HepG2 (cell line): ENCODE results near the gene ZFP82. TPM values are rescaled to one million over a fixed set of nuclear protein-coding genes. Genes with fewer than 3 reads are reported as not detected.
A peak's percentile ranks its signal among the peaks of the same experiment; 100 is the strongest.

Source experiments
- ATAC-seq: fragments of 200-7000 bp; cut with Tn5 transposase; 3 replicates; pipeline ENCODE4 v1.9.1; 2020; ENCODE audit warnings: mild to moderate bottlenecking, moderate library complexity
- BruUV-seq: library from RNA; stranded (reverse); fragments of 400-500 nt; replicated peaks from 2 replicates; lab custom pipeline; 2021; lab: Mats Ljungman, UMichigan
- CTCF ChIA-PET: fragments of 300-600 bp; formaldehyde crosslinking; extraction: SDS; loops from one replicate; lab custom pipeline; 2021; ENCODE audit warnings: low total read pairs, inconsistent platforms, low intra/inter-chr PET ratio; lab: Yijun Ruan, JAX
- POLR2A ChIA-PET: fragments of 350-600 bp; sonication (Branson Sonifier 250); formaldehyde crosslinking; loops from one replicate; lab custom pipeline; 2020; ENCODE audit warnings: antibody characterized with exemption, inconsistent platforms; lab: Yijun Ruan, JAX
- DNase-seq: peaks from one replicate; pipeline ENCODE4 v3.0.0-alpha.2; 2015; ENCODE audit warnings: low spot score
- FAIRE-seq: peaks from 3 replicates; lab custom pipeline; 2011; peaks lifted over from hg19 to GRCh38; lab: Jason Lieb, UNC
- H2AFZ ChIP-seq: one replicate; pipeline ENCODE4 v1.6.1; 2011; ENCODE audit warnings: low read length, inconsistent platforms
- H3K27ac ChIP-seq: fragments of 300-600 bp; 3 replicates; pipeline ENCODE4 v1.8.0; 2011; ENCODE audit warnings: mixed run types, mild to moderate bottlenecking, mixed read lengths, low read length, inconsistent platforms; ENCODE audit not compliant: insufficient read depth; ENCODE audit errors: extremely low read length
- H3K27me3 ChIP-seq, 2 experiments: fragments of 200-600 bp in 1 of 2; 2 replicates in 1 of 2; 3 replicates in 1 of 2; pipeline versions ENCODE4 v1.6.0 to v1.8.0; 2011; ENCODE audit warnings: low read length in 2 of 2, mild to moderate bottlenecking in 2 of 2, moderate library complexity in 2 of 2, inconsistent platforms in 1 of 2; ENCODE audit not compliant: insufficient read depth in 2 of 2, control insufficient read depth in 1 of 2
- H3K36me3 ChIP-seq, 2 experiments: fragments of 200-600 bp in 1 of 2; replicated peaks in 1 of 2; 2 replicates in 1 of 2; 3 replicates in 1 of 2; pipeline versions ENCODE4 v1.5.1 to v1.8.0; 2011; ENCODE audit warnings: low read length in 2 of 2, inconsistent platforms in 1 of 2; ENCODE audit not compliant: insufficient read depth in 2 of 2, control insufficient read depth in 1 of 2
- H3K4me1 ChIP-seq: 2 replicates; pipeline ENCODE4 v1.5.1; 2012; ENCODE audit warnings: low read length, inconsistent platforms; ENCODE audit not compliant: insufficient read depth
- H3K4me2 ChIP-seq: 2 replicates; pipeline ENCODE4 v1.6.0; 2011; ENCODE audit warnings: low read depth, low read length, inconsistent platforms
- H3K4me3 ChIP-seq, 3 experiments: fragments of 200-600 bp in 1 of 3; sonication (generic), shearing (Covaris generic) in 1 of 3; replicated peaks in 1 of 3; 2 replicates each; pipeline ENCODE4 v1.5.1; 2011 to 2016; ENCODE audit warnings: low read length in 3 of 3, inconsistent platforms in 2 of 3, low read depth in 2 of 3, mild to moderate bottlenecking in 2 of 3, control low read depth in 1 of 3, mixed read lengths in 1 of 3; ENCODE audit not compliant: insufficient read depth in 1 of 3
- H3K79me2 ChIP-seq: one replicate; pipeline ENCODE4 v1.6.1; 2011; ENCODE audit warnings: low read length, inconsistent platforms; ENCODE audit not compliant: insufficient read depth
- H3K9ac ChIP-seq: 2 replicates; pipeline ENCODE4 v1.6.0; 2011; ENCODE audit warnings: mild to moderate bottlenecking, low read depth, low read length, inconsistent platforms; ENCODE audit not compliant: insufficient read depth
- H3K9me3 ChIP-seq: 2 replicates; pipeline ENCODE4 v1.5.1; 2012; ENCODE audit warnings: mild to moderate bottlenecking, low read length
- H4K20me1 ChIP-seq: 2 replicates; pipeline ENCODE4 v1.6.0; 2011; ENCODE audit warnings: inconsistent platforms, mild to moderate bottlenecking, low read length, moderate library complexity; ENCODE audit not compliant: insufficient read depth
- ELF1 ChIP-seq: sonication (generic); formaldehyde crosslinking; IDR thresholded peaks from 2 replicates; pipeline ENCODE4 v1.4.0; 2020; ENCODE audit warnings: missing genetic modification reagents
- FOXA3 ChIP-seq: IDR thresholded peaks from 2 replicates; pipeline ENCODE4 v1.6.1; 2016; ENCODE audit warnings: missing genetic modification reagents, missing compliant biosample characterization
- GABPA ChIP-seq, 2 experiments: IDR thresholded peaks; 2 replicates each; pipeline ENCODE4 v1.6.1; 2011 to 2016; ENCODE audit warnings: low read depth in 2 of 2, low read length in 1 of 2, missing biosample characterization in 1 of 2, missing genetic modification characterization in 1 of 2
- NR2F2 ChIP-seq: IDR thresholded peaks from 2 replicates; pipeline ENCODE4 v1.6.1; 2012; ENCODE audit warnings: low read depth, inconsistent platforms, borderline replicate concordance
- ZBTB43 ChIP-seq: sonication (generic); formaldehyde crosslinking; conservative IDR thresholded peaks from 2 replicates; pipeline ENCODE4 v1.4.0; 2020; ENCODE audit warnings: missing genetic modification reagents
- ZIK1 ChIP-seq: sonication (generic); formaldehyde crosslinking; IDR thresholded peaks from 2 replicates; pipeline ENCODE4 v1.5.0; 2020; ENCODE audit warnings: mild to moderate bottlenecking, low read depth, missing genetic modification reagents, borderline replicate concordance
- ZMAT3 ChIP-seq: sonication (generic); formaldehyde crosslinking; conservative IDR thresholded peaks from 2 replicates; pipeline ENCODE4 v1.7.0; 2021; ENCODE audit warnings: missing genetic modification reagents
- ZNF580 ChIP-seq: IDR thresholded peaks from 2 replicates; pipeline ENCODE4 v1.6.1; 2016; ENCODE audit warnings: low read depth, borderline replicate concordance
- ZXDC ChIP-seq: sonication (generic); formaldehyde crosslinking; IDR thresholded peaks from 2 replicates; pipeline ENCODE4 v1.5.0; 2020; ENCODE audit warnings: mild to moderate bottlenecking, missing genetic modification reagents
- WGBS: methylation state at CpG from one replicate; pipeline ENCODE4 v1.1.6; 2017; ENCODE audit warnings: low lambda C conversion rate; 5-methylcytosine and 5-hydroxymethylcytosine counted together
- in situ Hi-C: cut with HindIII; loops from 2 replicates; pipeline ENCODE4 v1.10.0; 2017; ENCODE audit warnings: low pct_unique_long_range_greater_than_20kb; ENCODE audit not compliant: extremely low pct_ligation_motif_present
- intact Hi-C: fragments of 100-400 bp; cut with micrococcal nuclease; formaldehyde crosslinking; loops from one replicate; pipeline ENCODE4 v1.10.0; 2022; ENCODE audit not compliant: unreplicated experiment
- polyA plus RNA-seq, 8 experiments: library from polyadenylated mRNA; depleted of rRNA in 3 of 8; stranded (reverse) in 7 of 8; unstranded in 1 of 8; fragments of >200 nt; fragmentation: Illumina TruSeq in 4 of 8; extraction: Trizol in 4 of 8; gene quantifications; 2 replicates each; pipeline versions ENCODE4 v1.2.1 to v1.2.3, GENCODE V29; 2011 to 2016; ENCODE audit warnings: low read depth in 4 of 8, missing spikeins in 1 of 8, mixed read lengths in 1 of 8; ENCODE audit not compliant: insufficient read depth in 1 of 8
- total RNA-seq, 5 experiments: library from RNA; depleted of rRNA; stranded (reverse); fragments of >200 nt; fragmentation: Illumina TruSeq; extraction: Trizol; gene quantifications; 2 replicates each; pipeline ENCODE4 v1.2.3, GENCODE V29; 2016; ENCODE audit warnings: low read depth in 1 of 5

Gene ZFP82
- total and polyA plus RNA-seq, 2 of the 13 experiments (the other 11 are each of a cell fraction or from before 2014, with no cell fraction given): 1.7 to 4.3 TPM

GRCh38 chr19:36377541-36378178, 40.8 kb downstream of the ZFP82 start (continued):
- TF ChIP-seq ZXDC (CRISPR knock-in tag) (no peak), ELF1 (CRISPR knock-in tag) (0 out of 2 replicates have a peak, but pooled peaks have one; percentile 16), FOXA3 (0 out of 2 replicates have a peak, but pooled peaks have one; percentile 9), ZBTB43 (no peak), GABPA (IDR thresholded peaks at IDR 0.05; ENCODE audit: low read depth, low read length) (no peak), GABPA (CRISPR knock-in tag; IDR thresholded peaks at IDR 0.05; ENCODE audit: low read depth) (0 out of 2 replicates have a peak, but pooled peaks have one; percentile 3), ZMAT3 (CRISPR knock-in tag) (no peak)

GRCh38 chr19:36373638-36374156, 44.7 kb downstream of the ZFP82 start:
- in situ Hi-C loops: no loop called here

More at GRCh38 chr19:36373638-36374156, 44.7 kb downstream of the ZFP82 start:
- no peak for DNase-seq
- Histone ChIP-seq H3K9me3 (0 out of 2 replicates have a peak, but pooled peaks cover 5% of the 10 kb centered on the region), H3K27me3 (no peaks in the 10 kb centered on the region; a peak in 1 of 5 replicates), H2AFZ (no peak overlapping the region), H3K79me2 (peaks cover 9% of the 10 kb centered on the region), H3K27ac (no peak overlapping the region), H3K4me2 (no peak overlapping the region), H4K20me1 (no peaks in the 10 kb centered on the region), H3K9ac (no peak overlapping the region), H3K4me3 (no peak overlapping the region), H3K36me3 (no peaks in the 10 kb centered on the region), H3K4me1 (peaks cover 21% of the 10 kb centered on the region)
- CTCF ChIA-PET: no interaction called here
- intact Hi-C loops: no loop called here
- no TSS peak for BruUV-seq
- FAIRE-seq: no peak
- POLR2A ChIA-PET: interaction anchor here (1.2 kb wide), 1 partner anchor 116 kb away, joined by 3 read pairs; the partner anchor contains the start of gene ZNF566
- ATAC-seq: no peak
- no peak for TF ChIP-seq ZIK1
- no peak for TF ChIP-seq NR2F2
- TF ChIP-seq ZNF580 (CRISPR knock-in tag): no peak
- over 99% methylated on average over 5 of the region's 5 CpGs for WGBS
